ENCODE data around the gene ZNF792.

DNA sequence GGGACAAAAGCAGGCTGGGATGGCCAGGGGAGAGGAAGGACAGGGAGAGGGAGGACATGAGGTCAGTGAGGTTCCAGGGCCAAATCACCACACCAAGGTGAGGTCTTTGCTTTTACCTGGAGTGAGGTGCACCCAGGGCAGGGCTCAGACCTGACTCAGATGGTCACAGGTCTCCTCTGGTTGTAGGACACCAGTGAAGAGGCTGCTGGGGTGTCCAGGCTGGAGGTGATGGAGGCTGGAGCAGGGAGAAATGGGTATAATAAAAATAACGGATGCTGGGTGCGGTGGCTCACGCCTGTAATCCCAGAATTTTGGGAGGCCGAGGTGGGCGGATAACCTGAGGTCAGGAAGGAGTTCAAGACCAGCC is 43.0 kb upstream of the ZNF792 start:
- TF ChIP-seq, protein P1, sequence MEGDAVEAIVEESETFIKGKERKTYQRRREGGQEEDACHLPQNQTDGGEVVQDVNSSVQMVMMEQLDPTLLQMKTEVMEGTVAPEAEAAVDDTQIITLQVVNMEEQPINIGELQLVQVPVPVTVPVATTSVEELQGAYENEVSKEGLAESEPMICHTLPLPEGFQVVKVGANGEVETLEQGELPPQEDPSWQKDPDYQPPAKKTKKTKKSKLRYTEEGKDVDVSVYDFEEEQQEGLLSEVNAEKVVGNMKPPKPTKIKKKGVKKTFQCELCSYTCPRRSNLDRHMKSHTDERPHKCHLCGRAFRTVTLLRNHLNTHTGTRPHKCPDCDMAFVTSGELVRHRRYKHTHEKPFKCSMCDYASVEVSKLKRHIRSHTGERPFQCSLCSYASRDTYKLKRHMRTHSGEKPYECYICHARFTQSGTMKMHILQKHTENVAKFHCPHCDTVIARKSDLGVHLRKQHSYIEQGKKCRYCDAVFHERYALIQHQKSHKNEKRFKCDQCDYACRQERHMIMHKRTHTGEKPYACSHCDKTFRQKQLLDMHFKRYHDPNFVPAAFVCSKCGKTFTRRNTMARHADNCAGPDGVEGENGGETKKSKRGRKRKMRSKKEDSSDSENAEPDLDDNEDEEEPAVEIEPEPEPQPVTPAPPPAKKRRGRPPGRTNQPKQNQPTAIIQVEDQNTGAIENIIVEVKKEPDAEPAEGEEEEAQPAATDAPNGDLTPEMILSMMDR (IDR thresholded peaks at IDR 0.05) = no peak
- no peak for TF ChIP-seq POLR2AphosphoS5 (IDR thresholded peaks at IDR 0.05)
